MM.1S (cell line): ENCODE results near the gene SYNRG.

ENCODE experiments used
- DNase-seq: peaks from one replicate; pipeline ENCODE4 v3.0.0-alpha.2; 2015
- H2AFZ ChIP-seq: fragments of 300-600 bp; sonication (generic); 2 replicates; pipeline ENCODE4 v1.6.0; 2016; ENCODE audit warnings: antibody characterized with exemption, low read length
- H3F3A ChIP-seq: fragments of 300-600 bp; sonication (generic); 2 replicates; pipeline ENCODE4 v1.6.1; 2016; ENCODE audit warnings: mild to moderate bottlenecking, antibody characterized with exemption, low read length, moderate library complexity, mixed read lengths; ENCODE audit not compliant: insufficient read depth
- H3K27ac ChIP-seq: fragments of 300-600 bp; sonication (generic); 2 replicates; pipeline ENCODE4 v1.5.1; 2016; ENCODE audit warnings: mild to moderate bottlenecking, low read length
- H3K27me3 ChIP-seq: fragments of 300-600 bp; sonication (generic); replicated peaks from 2 replicates; pipeline ENCODE4 v1.6.0; 2016; ENCODE audit warnings: low read length; ENCODE audit not compliant: insufficient read depth
- H3K36me3 ChIP-seq: fragments of 300-600 bp; sonication (generic); replicated peaks from 2 replicates; pipeline ENCODE4 v1.6.1; 2016; ENCODE audit warnings: mild to moderate bottlenecking, low read length, mixed read lengths; ENCODE audit not compliant: insufficient read depth
- H3K4me1 ChIP-seq: fragments of 300-600 bp; sonication (generic); 2 replicates; pipeline ENCODE4 v1.6.1; 2016; ENCODE audit warnings: low read length, mixed read lengths
- H3K4me2 ChIP-seq: fragments of 300-600 bp; sonication (generic); 2 replicates; pipeline ENCODE4 v1.6.0; 2016; ENCODE audit warnings: low read depth, low read length
- H3K4me3 ChIP-seq: fragments of 300-600 bp; sonication (generic); 2 replicates; pipeline ENCODE4 v1.5.1; 2016; ENCODE audit warnings: low read length, mixed read lengths
- H3K79me2 ChIP-seq: fragments of 300-600 bp; sonication (generic); 2 replicates; pipeline ENCODE4 v1.6.1; 2016; ENCODE audit warnings: mixed run types, low read length, mixed read lengths
- H3K9ac ChIP-seq: fragments of 300-600 bp; sonication (generic); 2 replicates; pipeline ENCODE4 v1.6.1; 2016; ENCODE audit warnings: low read length, mixed read lengths
- H3K9me2 ChIP-seq: fragments of 300-600 bp; sonication (generic); replicated peaks from 2 replicates; pipeline ENCODE4 v1.6.1; 2016; ENCODE audit warnings: mild to moderate bottlenecking, low read length, mixed read lengths; ENCODE audit not compliant: insufficient read depth
- H3K9me3 ChIP-seq: fragments of 300-600 bp; sonication (generic); replicated peaks from 2 replicates; pipeline ENCODE4 v1.6.1; 2016; ENCODE audit warnings: mild to moderate bottlenecking, low read length, mixed read lengths; ENCODE audit not compliant: insufficient read depth
- H4K20me1 ChIP-seq: fragments of 300-600 bp; sonication (generic); 2 replicates; pipeline ENCODE4 v1.6.1; 2016; ENCODE audit warnings: mild to moderate bottlenecking, low read length, moderate library complexity, mixed read lengths; ENCODE audit not compliant: insufficient read depth
- EZH2 ChIP-seq: fragments of 300-600 bp; sonication (generic); optimal IDR thresholded peaks from 2 replicates; pipeline ENCODE3; 2017; ENCODE audit warnings: low read depth, mild to moderate bottlenecking, antibody characterized with exemption, low read length, mixed read lengths
- EZH2phosphoT487 ChIP-seq: fragments of 300-600 bp; sonication (generic); IDR thresholded peaks from 2 replicates; pipeline ENCODE4 v1.6.1; 2018; ENCODE audit warnings: antibody characterized with exemption, low read length
- TF ChIP-seq, protein P1 (sequence below): fragments of 300-600 bp; sonication (generic); IDR thresholded peaks from 2 replicates; pipeline ENCODE4 v1.5.1; 2016; ENCODE audit warnings: antibody characterized with exemption, low read length, mixed read lengths

SYNRG gene

DNA sequence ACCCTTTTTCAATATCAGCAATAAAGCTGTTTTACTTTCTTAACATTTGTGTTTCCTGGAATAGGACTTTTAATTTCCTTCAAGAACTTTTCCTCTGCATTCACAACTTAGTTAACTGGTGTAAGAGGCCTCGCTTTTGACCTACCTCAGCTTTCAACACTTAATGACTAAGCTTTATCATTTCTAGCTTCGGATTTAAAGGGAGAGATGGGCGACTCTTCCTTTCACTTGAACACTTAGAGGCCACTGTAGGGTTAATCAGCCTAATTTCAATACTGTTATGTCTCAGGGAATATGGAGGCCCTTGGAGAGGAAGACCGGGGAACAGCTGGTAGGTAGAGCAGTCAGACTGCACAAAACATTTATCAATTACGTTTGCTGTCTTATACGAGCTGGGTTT, 4.7 kb downstream of the SYNRG start:
- TF ChIP-seq EZH2phosphoT487 (no peak), EZH2 (no peak)
- TF ChIP-seq, protein P1, sequence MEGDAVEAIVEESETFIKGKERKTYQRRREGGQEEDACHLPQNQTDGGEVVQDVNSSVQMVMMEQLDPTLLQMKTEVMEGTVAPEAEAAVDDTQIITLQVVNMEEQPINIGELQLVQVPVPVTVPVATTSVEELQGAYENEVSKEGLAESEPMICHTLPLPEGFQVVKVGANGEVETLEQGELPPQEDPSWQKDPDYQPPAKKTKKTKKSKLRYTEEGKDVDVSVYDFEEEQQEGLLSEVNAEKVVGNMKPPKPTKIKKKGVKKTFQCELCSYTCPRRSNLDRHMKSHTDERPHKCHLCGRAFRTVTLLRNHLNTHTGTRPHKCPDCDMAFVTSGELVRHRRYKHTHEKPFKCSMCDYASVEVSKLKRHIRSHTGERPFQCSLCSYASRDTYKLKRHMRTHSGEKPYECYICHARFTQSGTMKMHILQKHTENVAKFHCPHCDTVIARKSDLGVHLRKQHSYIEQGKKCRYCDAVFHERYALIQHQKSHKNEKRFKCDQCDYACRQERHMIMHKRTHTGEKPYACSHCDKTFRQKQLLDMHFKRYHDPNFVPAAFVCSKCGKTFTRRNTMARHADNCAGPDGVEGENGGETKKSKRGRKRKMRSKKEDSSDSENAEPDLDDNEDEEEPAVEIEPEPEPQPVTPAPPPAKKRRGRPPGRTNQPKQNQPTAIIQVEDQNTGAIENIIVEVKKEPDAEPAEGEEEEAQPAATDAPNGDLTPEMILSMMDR, result no peak
- no peak overlapping the region for H3K27ac ChIP-seq
- H3K27me3 ChIP-seq, result no peaks in the 10 kb centered on the region
- no peak overlapping the region for H2AFZ ChIP-seq
- H3K4me2 ChIP-seq, result no peak overlapping the region
- H3K36me3 ChIP-seq, result no peaks in the 10 kb centered on the region; the same call in 1 of the 2 replicates
- H3K4me3 ChIP-seq, result no peak overlapping the region
- peaks cover 16% of the 10 kb centered on the region; the same call in 1 of the 2 replicates for H3K4me1 ChIP-seq
- peaks cover 83% of the 10 kb centered on the region for H3K79me2 ChIP-seq
- no peak overlapping the region for H3K9ac ChIP-seq
- H3K9me3 ChIP-seq, result no peaks in the 10 kb centered on the region
- DNase-seq, result no peak
- H3F3A ChIP-seq, result peaks cover 21% of the 10 kb centered on the region
- no peaks in the 10 kb centered on the region for H3K9me2 ChIP-seq
- 0 out of 2 replicates have a peak, but pooled peaks cover 6% of the 10 kb centered on the region for H4K20me1 ChIP-seq

DNA sequence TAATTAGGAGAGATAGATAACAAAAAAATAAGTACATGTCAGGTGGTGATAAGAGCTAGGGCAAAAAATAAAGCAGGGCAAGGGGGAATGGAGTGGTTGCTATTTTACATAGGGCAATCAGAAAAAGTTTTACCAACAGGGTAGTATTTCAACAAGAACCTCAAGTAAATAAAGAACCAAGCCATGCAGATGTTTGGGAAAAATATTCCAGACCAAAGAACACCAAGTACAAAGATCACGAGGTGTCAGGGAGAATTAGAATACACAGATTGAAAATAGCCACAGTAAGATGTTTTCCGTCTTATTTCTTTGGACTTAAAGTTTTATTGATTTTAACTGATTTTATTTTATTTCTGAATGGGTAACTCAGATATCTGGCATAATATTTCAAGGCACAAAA, 11.1 kb downstream of the SYNRG start:
- H3K27me3 ChIP-seq, result no peaks in the 10 kb centered on the region
- H2AFZ ChIP-seq, result no peak overlapping the region
- no peaks in the 10 kb centered on the region for H3K9me2 ChIP-seq
- no peak overlapping the region for H3K27ac ChIP-seq
- H3K4me2 ChIP-seq, result no peak overlapping the region
- no peaks in the 10 kb centered on the region; the same call in 1 of the 2 replicates for H3K36me3 ChIP-seq
- no peaks in the 10 kb centered on the region for H4K20me1 ChIP-seq
- no peaks in the 10 kb centered on the region for H3K4me1 ChIP-seq
- TF ChIP-seq EZH2 (no peak), EZH2phosphoT487 (no peak)
- TF ChIP-seq, protein P1, result no peak
- H3F3A ChIP-seq, result no peaks in the 10 kb centered on the region
- no peak for DNase-seq
- H3K9me3 ChIP-seq, result no peaks in the 10 kb centered on the region
- H3K9ac ChIP-seq, result no peak overlapping the region
- H3K79me2 ChIP-seq, result peaks cover 62% of the 10 kb centered on the region
- H3K4me3 ChIP-seq, result no peak overlapping the region

DNA sequence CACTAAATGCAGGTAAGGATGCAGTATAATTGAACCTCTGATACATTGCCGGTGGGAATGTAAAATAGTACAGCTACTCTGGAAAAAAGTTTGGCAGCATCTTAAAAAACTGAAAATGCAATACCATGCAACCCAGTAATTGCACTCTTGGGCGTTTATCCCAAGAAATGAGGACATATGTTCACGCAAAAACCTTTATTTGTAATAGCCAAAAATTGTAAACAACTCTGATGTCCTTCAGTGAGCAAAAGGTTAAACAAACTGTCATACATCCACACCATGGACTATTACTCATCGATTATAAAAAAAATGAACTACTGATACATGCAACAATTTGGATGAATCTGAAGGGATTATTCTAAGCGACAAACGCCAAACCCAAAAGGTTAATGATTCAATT, 16.9 kb downstream of the SYNRG start:
- Histone ChIP-seq H3K4me2 (no peak overlapping the region), H3K79me2 (peaks cover 81% of the 10 kb centered on the region), H3K27ac (no peak overlapping the region), H3F3A (no peaks in the 10 kb centered on the region), H3K36me3 (peaks cover 2% of the 10 kb centered on the region; the same call in 1 of the 2 replicates), H3K9me2 (no peaks in the 10 kb centered on the region), H3K9me3 (no peaks in the 10 kb centered on the region), H3K27me3 (no peaks in the 10 kb centered on the region), H2AFZ (no peak overlapping the region), H3K4me3 (no peak overlapping the region), H3K4me1 (no peaks in the 10 kb centered on the region), H4K20me1 (no peaks in the 10 kb centered on the region; the same call in 1 of the 2 replicates), H3K9ac (no peak overlapping the region)
- DNase-seq, result no peak
- TF ChIP-seq EZH2 (no peak), EZH2phosphoT487 (no peak)
- TF ChIP-seq, protein P1, result no peak
